Right lobe of liver (tissue), 4 donors: Measurements from ENCODE around the gene ADSS1.

Source experiments
- POLR2A ChIP-seq: fragments of 450-650 bp; IDR thresholded peaks from one replicate; pipeline ENCODE4 v1.6.1; 2017; ENCODE audit warnings: antibody characterized with exemption, mild to moderate bottlenecking
- TF ChIP-seq, protein P1 (sequence below), 4 donors: fragments of 200-600 bp in 3 of 4; fragments of 450-650 bp in 1 of 4; IDR thresholded peaks; one replicate each; pipeline versions ENCODE4 v1.5.1 to v1.8.0; 2016 to 2022; ENCODE audit warnings: antibody characterized with exemption in 4 of 4, mild to moderate bottlenecking in 2 of 4
- donor health status: DM: no; HTN: no; CAD: no.
- donor health status: DM: no; HTN: no; CAD: no.
- donor health status: DM: no; HTN: yes; CAD: no.

DNA sequence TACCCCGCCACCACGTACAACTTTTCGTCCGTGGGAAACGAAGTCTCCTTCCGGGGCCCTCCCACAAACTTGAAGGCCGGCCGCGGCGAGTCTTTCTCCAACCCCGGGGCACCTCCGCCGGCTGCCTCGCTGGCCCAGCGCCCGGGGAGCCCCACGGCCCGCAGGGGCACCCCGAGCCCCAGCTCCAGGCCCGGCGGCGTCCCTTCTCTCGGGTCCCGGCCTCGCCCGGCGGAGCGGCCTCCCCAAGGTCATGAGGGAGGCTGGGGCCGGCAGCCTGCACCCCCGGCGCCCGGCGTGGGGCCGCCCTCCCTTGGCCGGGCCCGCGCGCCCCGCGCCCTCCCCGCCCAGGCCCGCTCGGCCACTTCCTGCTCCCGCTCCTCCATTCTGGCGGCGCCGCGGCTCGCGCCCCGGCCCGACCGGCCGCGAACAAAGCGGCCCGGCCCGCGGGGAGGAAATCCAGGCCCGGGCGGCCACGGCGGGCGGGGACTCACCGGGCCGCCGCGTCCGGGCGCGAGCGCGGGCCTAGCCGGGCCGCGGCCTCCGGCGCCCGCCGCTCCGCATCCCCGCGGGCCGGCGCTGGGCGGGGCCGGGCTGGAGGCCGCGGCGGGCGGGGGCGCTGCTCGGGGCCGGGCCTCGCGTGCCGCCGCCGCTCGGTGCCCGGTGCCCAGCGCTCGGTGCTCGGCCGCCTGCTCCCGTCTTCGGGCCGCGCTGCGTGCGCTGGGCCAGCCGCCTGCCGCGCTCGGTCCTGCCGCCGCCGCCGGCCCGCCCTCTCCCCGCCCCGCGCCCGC, 71.2 kb downstream of the ADSS1 start, which contains the start of gene AKT1:
- TF ChIP-seq, protein P1, sequence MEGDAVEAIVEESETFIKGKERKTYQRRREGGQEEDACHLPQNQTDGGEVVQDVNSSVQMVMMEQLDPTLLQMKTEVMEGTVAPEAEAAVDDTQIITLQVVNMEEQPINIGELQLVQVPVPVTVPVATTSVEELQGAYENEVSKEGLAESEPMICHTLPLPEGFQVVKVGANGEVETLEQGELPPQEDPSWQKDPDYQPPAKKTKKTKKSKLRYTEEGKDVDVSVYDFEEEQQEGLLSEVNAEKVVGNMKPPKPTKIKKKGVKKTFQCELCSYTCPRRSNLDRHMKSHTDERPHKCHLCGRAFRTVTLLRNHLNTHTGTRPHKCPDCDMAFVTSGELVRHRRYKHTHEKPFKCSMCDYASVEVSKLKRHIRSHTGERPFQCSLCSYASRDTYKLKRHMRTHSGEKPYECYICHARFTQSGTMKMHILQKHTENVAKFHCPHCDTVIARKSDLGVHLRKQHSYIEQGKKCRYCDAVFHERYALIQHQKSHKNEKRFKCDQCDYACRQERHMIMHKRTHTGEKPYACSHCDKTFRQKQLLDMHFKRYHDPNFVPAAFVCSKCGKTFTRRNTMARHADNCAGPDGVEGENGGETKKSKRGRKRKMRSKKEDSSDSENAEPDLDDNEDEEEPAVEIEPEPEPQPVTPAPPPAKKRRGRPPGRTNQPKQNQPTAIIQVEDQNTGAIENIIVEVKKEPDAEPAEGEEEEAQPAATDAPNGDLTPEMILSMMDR (IDR thresholded peaks at IDR 0.05) = no peak
- no peak for TF ChIP-seq POLR2A
